ENCODE data around the gene GJA9.

Gene GJA9

GRCh38 chr1:38899560-38899959, 18.2 kb upstream of the GJA9 start:
- no peak for DNase-seq (ENCODE audit: low read depth in 1 of 2, low spot score in 1 of 2)
- TF ChIP-seq JUND (IDR thresholded peaks at IDR 0.05; ENCODE audit: low read depth) = no peak
- in situ Hi-C loops (cut with HindIII; ENCODE audit: low pct_unique_long_range_greater_than_20kb, low sequenced_read_pairs) = no loop called here

- DNase-seq (ENCODE audit: low read depth in 1 of 2, low spot score in 1 of 2) = no peak
- TF ChIP-seq JUND (IDR thresholded peaks at IDR 0.05; ENCODE audit: low read depth) = no peak
- in situ Hi-C loops (cut with HindIII; ENCODE audit: low pct_unique_long_range_greater_than_20kb, low sequenced_read_pairs) = no loop called here
Observed at GRCh38 chr1:38898653-38899230, 17.4 kb upstream of the GJA9 start.

GRCh38 chr1:38896169-38896568, 14.8 kb upstream of the GJA9 start:
- TF ChIP-seq JUND (IDR thresholded peaks at IDR 0.05; ENCODE audit: low read depth) = no peak
- no peak for DNase-seq (ENCODE audit: low read depth in 1 of 2, low spot score in 1 of 2)
- in situ Hi-C loops (cut with HindIII; ENCODE audit: low pct_unique_long_range_greater_than_20kb, low sequenced_read_pairs) = no loop called here

GRCh38 chr1:38892976-38893375, 11.6 kb upstream of the GJA9 start:
- no peak for DNase-seq (ENCODE audit: low read depth in 1 of 2, low spot score in 1 of 2)
- in situ Hi-C loops (cut with HindIII; ENCODE audit: low pct_unique_long_range_greater_than_20kb, low sequenced_read_pairs) = no loop called here
- no peak for TF ChIP-seq JUND (IDR thresholded peaks at IDR 0.05; ENCODE audit: low read depth)

- TF ChIP-seq JUND (IDR thresholded peaks at IDR 0.05; ENCODE audit: low read depth) = no peak
- in situ Hi-C loops (cut with HindIII; ENCODE audit: low pct_unique_long_range_greater_than_20kb, low sequenced_read_pairs) = no loop called here
- DNase-seq (ENCODE audit: low read depth in 1 of 2, low spot score in 1 of 2) = no peak
Observed at GRCh38 chr1:38891753-38892152, 10.4 kb upstream of the GJA9 start.

GRCh38 chr1:38889589-38889988, 8.2 kb upstream of the GJA9 start:
- in situ Hi-C loops (cut with HindIII; ENCODE audit: low pct_unique_long_range_greater_than_20kb, low sequenced_read_pairs) = no loop called here
- TF ChIP-seq JUND (IDR thresholded peaks at IDR 0.05; ENCODE audit: low read depth) = no peak
- DNase-seq (ENCODE audit: low read depth in 1 of 2, low spot score in 1 of 2) = no peak

GRCh38 chr1:38888423-38889333, 7.3 kb upstream of the GJA9 start:
- in situ Hi-C loops (cut with HindIII; ENCODE audit: low pct_unique_long_range_greater_than_20kb, low sequenced_read_pairs) = no loop called here
- DNase-seq (ENCODE audit: low read depth in 1 of 2, low spot score in 1 of 2) = no peak
- no peak for TF ChIP-seq JUND (IDR thresholded peaks at IDR 0.05; ENCODE audit: low read depth)

- in situ Hi-C loops (cut with HindIII; ENCODE audit: low pct_unique_long_range_greater_than_20kb, low sequenced_read_pairs) = no loop called here
- no peak for DNase-seq (ENCODE audit: low read depth in 1 of 2, low spot score in 1 of 2)
- no peak for TF ChIP-seq JUND (IDR thresholded peaks at IDR 0.05; ENCODE audit: low read depth)
Observed at GRCh38 chr1:38885092-38885491, 3.7 kb upstream of the GJA9 start.

- TF ChIP-seq JUND (IDR thresholded peaks at IDR 0.05; ENCODE audit: low read depth) = no peak
- in situ Hi-C loops (cut with HindIII; ENCODE audit: low pct_unique_long_range_greater_than_20kb, low sequenced_read_pairs) = no loop called here
- DNase-seq (ENCODE audit: low read depth in 1 of 2, low spot score in 1 of 2) = no peak
Observed at GRCh38 chr1:38875811-38876210, 5.6 kb downstream of the GJA9 start.

- TF ChIP-seq JUND (IDR thresholded peaks at IDR 0.05; ENCODE audit: low read depth) = no peak
- in situ Hi-C loops (cut with HindIII; ENCODE audit: low pct_unique_long_range_greater_than_20kb, low sequenced_read_pairs) = no loop called here
Observed at GRCh38 chr1:38873027-38873969, 8.1 kb downstream of the GJA9 start, which contains the start of gene MYCBP. Gene MYCBP (minus strand): TSS chr1:38873348. CDS start chr1:38873305, 43 bp downstream.

GRCh38 chr1:38872401-38873026, 8.9 kb downstream of the GJA9 start:
- DNase-seq (ENCODE audit: low read depth in 1 of 2, low spot score in 1 of 2) = no peak

More at GRCh38 chr1:38873027-38873969, 8.1 kb downstream of the GJA9 start, which contains the start of gene MYCBP:
- peak; percentile 93 to 95 for DNase-seq (ENCODE audit: low read depth in 1 of 2, low spot score in 1 of 2)

GRCh38 chr1:38870996-38871395, 10.4 kb downstream of the GJA9 start:
- in situ Hi-C loops (cut with HindIII; ENCODE audit: low pct_unique_long_range_greater_than_20kb, low sequenced_read_pairs) = no loop called here

More at GRCh38 chr1:38872401-38873026, 8.9 kb downstream of the GJA9 start:
- in situ Hi-C loops (cut with HindIII; ENCODE audit: low pct_unique_long_range_greater_than_20kb, low sequenced_read_pairs) = no loop called here
- TF ChIP-seq JUND (IDR thresholded peaks at IDR 0.05; ENCODE audit: low read depth) = no peak

More at GRCh38 chr1:38870996-38871395, 10.4 kb downstream of the GJA9 start:
- TF ChIP-seq JUND (IDR thresholded peaks at IDR 0.05; ENCODE audit: low read depth) = no peak
- no peak for DNase-seq (ENCODE audit: low read depth in 1 of 2, low spot score in 1 of 2)

Measured in T47D (cell line).